ENCODE data around the gene C19orf33. TPM values are rescaled to one million over a fixed set of nuclear protein-coding genes. Genes with fewer than 3 reads are reported as not detected.

The C19orf33 gene
- total and polyA plus RNA-seq, 9 of the 15 experiments (the other 6 are each of a cell fraction or from before 2014, with no cell fraction given): 3.2 TPM; not detected in 8

GRCh38 chr19:38304352-38304865 lies 358 bp downstream of the C19orf33 start (continued):
- 0 out of 2 replicates have a peak, but pooled peaks have one; percentile 15 for TF ChIP-seq ARID4B (CRISPR knock-in tag; IDR thresholded peaks at IDR 0.05)
- TF ChIP-seq EGR1 (conservative IDR thresholded peaks at IDR 0.05): peak; percentile 21; the same call in 1 of the 2 replicates
- 0 out of 2 replicates have a peak, but pooled peaks have one; percentile 28 for TF ChIP-seq CBFB (CRISPR knock-in tag; IDR thresholded peaks at IDR 0.05)
- TF ChIP-seq HLTF (IDR thresholded peaks at IDR 0.05): 0 out of 2 replicates have a peak, but pooled peaks have one; percentile 51
- peak; percentile 56 for TF ChIP-seq POLR2G (IDR thresholded peaks at IDR 0.05; ENCODE audit: low read depth, low read length)
- no peak for TF ChIP-seq POLR3A (IDR thresholded peaks at IDR 0.05; ENCODE audit: borderline replicate concordance, extremely low read depth, insufficient read depth, insufficient read length)
- no peak for TF ChIP-seq NUFIP1 (IDR thresholded peaks at IDR 0.05; ENCODE audit: partially characterized antibody)
- TF ChIP-seq ZNF316 (IDR thresholded peaks at IDR 0.05): no peak
- peak; percentile 27 for TF ChIP-seq CCNT2 (IDR thresholded peaks at IDR 0.05; ENCODE audit: borderline replicate concordance, extremely low read depth, insufficient read length, low read depth, low read length)
- TF ChIP-seq EWSR1 (IDR thresholded peaks at IDR 0.05; ENCODE audit: borderline replicate concordance, low read depth, partially characterized antibody): no peak
- TF ChIP-seq RBFOX2 (IDR thresholded peaks at IDR 0.05; ENCODE audit: low read depth, low read length): peak; percentile 64

Measured in K562 (cell line).